Measurements from ENCODE around the gene FBXO15. TPM values are rescaled to one million over a fixed set of nuclear protein-coding genes. Genes with fewer than 3 reads are reported as not detected.

Gene FBXO15
- total and polyA plus RNA-seq, 4 donors: 0.23 to 0.50 (median 0.41) TPM

DNA sequence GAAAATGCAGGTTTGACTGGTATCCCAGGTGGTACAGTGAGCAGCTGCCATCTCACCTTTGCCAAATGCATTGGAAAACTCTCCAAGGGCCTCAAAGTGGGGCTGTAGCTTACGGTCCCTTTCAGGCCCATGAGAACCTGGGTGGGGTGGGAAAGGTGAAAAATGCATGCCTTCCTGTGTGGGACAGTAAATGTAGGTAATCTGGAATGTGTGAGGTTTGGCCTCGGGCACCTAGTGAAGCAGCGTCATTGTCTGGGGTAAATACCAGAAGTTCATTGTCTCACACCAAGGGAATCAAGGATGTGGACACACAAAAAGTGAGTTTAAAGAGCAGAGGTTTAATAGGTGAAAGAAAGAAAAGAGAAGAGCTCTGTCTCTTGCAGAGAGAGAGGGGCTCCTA is 37.2 kb upstream of the FBXO15 start:
- Histone ChIP-seq H3K4me3 (ENCODE audit: low read depth in 1 of 3, low read length in 3 of 3) (no peak overlapping the region), H3K9ac (ENCODE audit: low read depth in 1 of 2, low read length in 2 of 2) (no peak overlapping the region), H3K4me1 (ENCODE audit: control insufficient read depth in 4 of 4, insufficient read depth in 4 of 4, low read length in 3 of 4) (peaks cover 0 to 4% (median 0%) of the 10 kb centered on the region in 4 donors), H3K9me3 (ENCODE audit: control insufficient read depth in 4 of 4, low read length in 3 of 4) (no peaks in the 10 kb centered on the region), H3K27ac (ENCODE audit: low read depth in 1 of 2, low read length in 2 of 2) (no peak overlapping the region), H3K36me3 (ENCODE audit: control insufficient read depth in 4 of 4, insufficient read depth in 3 of 4, low read depth in 1 of 4, low read length in 3 of 4) (no peaks in the 10 kb centered on the region), H3K27me3 (ENCODE audit: control insufficient read depth in 4 of 4, insufficient read depth in 4 of 4, low read length in 3 of 4) (no peaks in the 10 kb centered on the region)
- no peak for DNase-seq (ENCODE audit: low spot score)
- 79% methylated on average over 3 of the region's 3 CpGs for WGBS
- TF ChIP-seq FOXA1 (IDR thresholded peaks at IDR 0.05) (no peak), RAD21 (IDR thresholded peaks at IDR 0.05) (no peak), EGR1 (IDR thresholded peaks at IDR 0.05; ENCODE audit: low read depth in 2 of 2) (no peak), REST (IDR thresholded peaks at IDR 0.05) (no peak), MAX (IDR thresholded peaks at IDR 0.05) (no peak), RXRA (IDR thresholded peaks at IDR 0.05) (no peak), HNF4A (conservative IDR thresholded peaks at IDR 0.05) (no peak), NR2F2 (IDR thresholded peaks at IDR 0.05) (no peak), ATF3 (IDR thresholded peaks at IDR 0.05) (no peak), GABPA (IDR thresholded peaks at IDR 0.05 in 1 of 2, conservative IDR thresholded peaks at IDR 0.05 in 1 of 2) (no peak), JUND (IDR thresholded peaks at IDR 0.05) (no peak), HNF4G (IDR thresholded peaks at IDR 0.05) (no peak), YY1 (IDR thresholded peaks at IDR 0.05) (no peak), TAF1 (conservative IDR thresholded peaks at IDR 0.05) (no peak), FOXA2 (IDR thresholded peaks at IDR 0.05) (no peak), SP1 (IDR thresholded peaks at IDR 0.05) (no peak)
- TF ChIP-seq, protein P1, sequence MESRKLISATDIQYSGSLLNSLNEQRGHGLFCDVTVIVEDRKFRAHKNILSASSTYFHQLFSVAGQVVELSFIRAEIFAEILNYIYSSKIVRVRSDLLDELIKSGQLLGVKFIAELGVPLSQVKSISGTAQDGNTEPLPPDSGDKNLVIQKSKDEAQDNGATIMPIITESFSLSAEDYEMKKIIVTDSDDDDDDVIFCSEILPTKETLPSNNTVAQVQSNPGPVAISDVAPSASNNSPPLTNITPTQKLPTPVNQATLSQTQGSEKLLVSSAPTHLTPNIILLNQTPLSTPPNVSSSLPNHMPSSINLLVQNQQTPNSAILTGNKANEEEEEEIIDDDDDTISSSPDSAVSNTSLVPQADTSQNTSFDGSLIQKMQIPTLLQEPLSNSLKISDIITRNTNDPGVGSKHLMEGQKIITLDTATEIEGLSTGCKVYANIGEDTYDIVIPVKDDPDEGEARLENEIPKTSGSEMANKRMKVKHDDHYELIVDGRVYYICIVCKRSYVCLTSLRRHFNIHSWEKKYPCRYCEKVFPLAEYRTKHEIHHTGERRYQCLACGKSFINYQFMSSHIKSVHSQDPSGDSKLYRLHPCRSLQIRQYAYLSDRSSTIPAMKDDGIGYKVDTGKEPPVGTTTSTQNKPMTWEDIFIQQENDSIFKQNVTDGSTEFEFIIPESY (IDR thresholded peaks at IDR 0.05): no peak
- TF ChIP-seq, protein P2, sequence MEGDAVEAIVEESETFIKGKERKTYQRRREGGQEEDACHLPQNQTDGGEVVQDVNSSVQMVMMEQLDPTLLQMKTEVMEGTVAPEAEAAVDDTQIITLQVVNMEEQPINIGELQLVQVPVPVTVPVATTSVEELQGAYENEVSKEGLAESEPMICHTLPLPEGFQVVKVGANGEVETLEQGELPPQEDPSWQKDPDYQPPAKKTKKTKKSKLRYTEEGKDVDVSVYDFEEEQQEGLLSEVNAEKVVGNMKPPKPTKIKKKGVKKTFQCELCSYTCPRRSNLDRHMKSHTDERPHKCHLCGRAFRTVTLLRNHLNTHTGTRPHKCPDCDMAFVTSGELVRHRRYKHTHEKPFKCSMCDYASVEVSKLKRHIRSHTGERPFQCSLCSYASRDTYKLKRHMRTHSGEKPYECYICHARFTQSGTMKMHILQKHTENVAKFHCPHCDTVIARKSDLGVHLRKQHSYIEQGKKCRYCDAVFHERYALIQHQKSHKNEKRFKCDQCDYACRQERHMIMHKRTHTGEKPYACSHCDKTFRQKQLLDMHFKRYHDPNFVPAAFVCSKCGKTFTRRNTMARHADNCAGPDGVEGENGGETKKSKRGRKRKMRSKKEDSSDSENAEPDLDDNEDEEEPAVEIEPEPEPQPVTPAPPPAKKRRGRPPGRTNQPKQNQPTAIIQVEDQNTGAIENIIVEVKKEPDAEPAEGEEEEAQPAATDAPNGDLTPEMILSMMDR (IDR thresholded peaks at IDR 0.05; ENCODE audit: low read depth, low read length, missing input control): no peak

Data from liver (tissue), 9 donors.